H1 (cell line): ENCODE data around the gene C17orf50. TPM values are rescaled to one million over a fixed set of nuclear protein-coding genes. Genes with fewer than 3 reads are reported as not detected.

Experiments used
- CTCF ChIA-PET: fragments of 300-600 bp; sonication (Branson Sonifier 250); formaldehyde crosslinking; loops from one replicate; lab custom pipeline; 2021; ENCODE audit not compliant: partially characterized antibody; lab: Charles Lee
- POLR2A ChIA-PET: fragments of 300-600 bp; sonication (Branson Sonifier 250); formaldehyde crosslinking; loops from one replicate; lab custom pipeline; 2021; ENCODE audit warnings: inconsistent platforms; ENCODE audit not compliant: partially characterized antibody; lab: Charles Lee
- DNase-seq, 2 experiments: peaks; one replicate each; pipeline versions ENCODE4 v3.0.0 to v3.0.0-alpha.2; 2010 to 2022; ENCODE audit warnings: low spot score in 2 of 2, low read depth in 1 of 2, mixed read lengths in 1 of 2
- FAIRE-seq: peaks from 2 replicates; lab custom pipeline; 2011; peaks lifted over from hg19 to GRCh38; lab: Jason Lieb, UNC
- H2AFZ ChIP-seq: 2 replicates; pipeline ENCODE4 v1.8.1; 2012; ENCODE audit warnings: low read length, inconsistent platforms
- H2AK5ac ChIP-seq: 2 replicates; pipeline ENCODE4 v1.6.1; 2013; ENCODE audit warnings: low read depth, low read length
- H2BK120ac ChIP-seq: replicated peaks from 2 replicates; pipeline ENCODE3; 2013; ENCODE audit warnings: low read depth, low read length, inconsistent platforms
- H2BK12ac ChIP-seq: 2 replicates; pipeline ENCODE4 v1.6.1; 2013; ENCODE audit warnings: low read depth, low read length
- H2BK15ac ChIP-seq: 2 replicates; pipeline ENCODE4 v1.6.1; 2013; ENCODE audit warnings: low read length
- H2BK20ac ChIP-seq: 2 replicates; pipeline ENCODE4 v1.6.1; 2013; ENCODE audit warnings: low read length
- H2BK5ac ChIP-seq: 2 replicates; pipeline ENCODE4 v1.6.1; 2013; ENCODE audit warnings: low read depth, low read length
- H3K14ac ChIP-seq: 2 replicates; pipeline ENCODE4 v1.6.1; 2013; ENCODE audit warnings: inconsistent platforms; ENCODE audit not compliant: insufficient read length
- H3K18ac ChIP-seq: 2 replicates; pipeline ENCODE4 v1.6.1; 2013; ENCODE audit warnings: low read length; ENCODE audit errors: extremely low read depth
- H3K23ac ChIP-seq: 2 replicates; pipeline ENCODE4 v1.6.1; 2013; ENCODE audit warnings: inconsistent platforms; ENCODE audit not compliant: insufficient read length
- H3K23me2 ChIP-seq: 2 replicates; pipeline ENCODE4 v1.6.1; 2013; ENCODE audit warnings: low read depth, low read length
- H3K27ac ChIP-seq: 2 replicates; pipeline ENCODE4 v1.6.1; 2011; ENCODE audit warnings: low read depth, low read length, inconsistent platforms
- H3K27me3 ChIP-seq, 4 experiments: replicated peaks in 1 of 4; 1 replicate in 1 of 4; 2 replicates in 3 of 4; pipeline versions ENCODE4 v1.6.1 to v1.8.1; 2011 to 2013; ENCODE audit warnings: low read length in 3 of 4, mild to moderate bottlenecking in 3 of 4, inconsistent platforms in 2 of 4, mixed read lengths in 2 of 4, moderate library complexity in 1 of 4; ENCODE audit not compliant: control insufficient read depth in 3 of 4, insufficient read depth in 3 of 4; ENCODE audit errors: extremely low read depth in 1 of 4
- H3K36me3 ChIP-seq, 4 experiments: 2 replicates each; pipeline versions ENCODE4 v1.6.1 to v1.8.1; 2011 to 2013; ENCODE audit warnings: mild to moderate bottlenecking in 4 of 4, low read length in 3 of 4, moderate library complexity in 2 of 4, control low read depth in 1 of 4, inconsistent platforms in 1 of 4; ENCODE audit not compliant: insufficient read depth in 4 of 4, control insufficient read depth in 2 of 4
- H3K4ac ChIP-seq: replicated peaks from 2 replicates; pipeline ENCODE3; 2013; ENCODE audit warnings: low read length, low read depth, mixed read lengths, inconsistent platforms; ENCODE audit not compliant: insufficient read length
- H3K4me1 ChIP-seq, 4 experiments: replicated peaks in 1 of 4; 1 replicate in 1 of 4; 2 replicates in 3 of 4; pipeline versions ENCODE4 v1.6.1 to v1.8.1; 2011 to 2013; ENCODE audit warnings: low read length in 3 of 4, inconsistent platforms in 2 of 4, mixed read lengths in 1 of 4; ENCODE audit not compliant: insufficient read depth in 4 of 4, control insufficient read depth in 3 of 4
- H3K4me2 ChIP-seq, 2 experiments: 2 replicates each; pipeline versions ENCODE4 v1.6.1 to v1.8.1; 2011 to 2013; ENCODE audit warnings: low read depth in 2 of 2, low read length in 2 of 2, control low read depth in 1 of 2, inconsistent platforms in 1 of 2, mild to moderate bottlenecking in 1 of 2; ENCODE audit not compliant: insufficient read depth in 1 of 2
- H3K4me3 ChIP-seq, 4 experiments: fragments of 200-600, 300-600 bp in 1 of 4; sonication (generic), shearing (Covaris generic), sonication (Bioruptor Twin) in 1 of 4; 2 replicates each; pipeline versions ENCODE4 v1.5.1 to v1.8.1; 2011 to 2016; ENCODE audit warnings: low read length in 4 of 4, low read depth in 3 of 4, control low read depth in 2 of 4, inconsistent platforms in 2 of 4, mild to moderate bottlenecking in 2 of 4, mixed read lengths in 1 of 4, moderate library complexity in 1 of 4; ENCODE audit not compliant: insufficient read depth in 2 of 4; ENCODE audit errors: extremely low read depth in 1 of 4
- H3K56ac ChIP-seq: replicated peaks from 2 replicates; pipeline ENCODE3; 2013; ENCODE audit warnings: low read depth, mild to moderate bottlenecking, mixed read lengths, low read length, inconsistent platforms; ENCODE audit not compliant: insufficient read length
- H3K79me1 ChIP-seq: 2 replicates; pipeline ENCODE4 v1.6.1; 2013; ENCODE audit warnings: low read depth, low read length, control low read depth
- H3K79me2 ChIP-seq, 2 experiments: 2 replicates each; pipeline versions ENCODE4 v1.6.1 to v1.8.1; 2012 to 2013; ENCODE audit warnings: low read length in 2 of 2, mild to moderate bottlenecking in 2 of 2, inconsistent platforms in 1 of 2; ENCODE audit not compliant: insufficient read depth in 2 of 2, control insufficient read depth in 1 of 2
- H3K9ac ChIP-seq, 4 experiments: replicated peaks in 1 of 4; 1 replicate in 1 of 4; 2 replicates in 3 of 4; pipeline versions ENCODE4 v1.6.1 to v1.8.1; 2011 to 2013; ENCODE audit warnings: low read depth in 3 of 4, low read length in 3 of 4, control low read depth in 2 of 4, mild to moderate bottlenecking in 2 of 4, moderate library complexity in 2 of 4, inconsistent platforms in 1 of 4; ENCODE audit errors: extremely low read depth in 1 of 4
- H3K9me3 ChIP-seq, 2 experiments: 2 replicates each; pipeline versions ENCODE4 v1.6.1 to v1.8.1; 2012 to 2013; ENCODE audit warnings: mild to moderate bottlenecking in 2 of 2, moderate library complexity in 2 of 2, control low read depth in 1 of 2, inconsistent platforms in 1 of 2, low read depth in 1 of 2, low read length in 1 of 2, mixed read lengths in 1 of 2; ENCODE audit not compliant: insufficient read depth in 2 of 2
- H4K20me1 ChIP-seq, 2 experiments: replicated peaks in 1 of 2; 2 replicates each; pipeline versions ENCODE3 to v1.8.1; 2011 to 2013; ENCODE audit warnings: inconsistent platforms in 2 of 2, low read length in 2 of 2, mild to moderate bottlenecking in 1 of 2; ENCODE audit not compliant: insufficient read depth in 2 of 2, control insufficient read depth in 1 of 2
- H4K5ac ChIP-seq: 2 replicates; pipeline ENCODE4 v1.6.1; 2013; ENCODE audit warnings: low read length, low read depth, mixed read lengths, inconsistent platforms; ENCODE audit not compliant: insufficient read length
- H4K8ac ChIP-seq: 2 replicates; pipeline ENCODE4 v1.8.0; 2013; ENCODE audit warnings: mild to moderate bottlenecking, moderate library complexity, low read length, inconsistent platforms; ENCODE audit not compliant: insufficient read depth; ENCODE audit errors: extremely low read depth
- H4K91ac ChIP-seq: replicated peaks from 2 replicates; pipeline ENCODE3; 2013; ENCODE audit warnings: low read length, mixed read lengths, inconsistent platforms; ENCODE audit not compliant: insufficient read length
- TAF1 ChIP-seq: IDR thresholded peaks from 2 replicates; pipeline ENCODE4 v1.6.1; 2011; ENCODE audit warnings: mild to moderate bottlenecking, low read depth, low read length
- WGBS, 2 experiments: shearing (Covaris generic) in 1 of 2; methylation state at CpG; one replicate each; pipeline versions ENCODE4 v1.1.6 to v1.1.7; 2013 to 2015; ENCODE audit warnings: low lambda C conversion rate in 2 of 2, mixed read lengths in 2 of 2, inconsistent platforms in 1 of 2, low coverage in 1 of 2, missing lambda C conversion rate in 1 of 2; ENCODE audit not compliant: insufficient replicate concordance in 2 of 2, insufficient coverage in 1 of 2, insufficient read length in 1 of 2; ENCODE audit errors: extremely low coverage in 1 of 2, missing lambda C conversion rate in 1 of 2; 5-methylcytosine and 5-hydroxymethylcytosine counted together
- polyA plus RNA-seq, 7 experiments: library from polyadenylated mRNA; depleted of rRNA in 3 of 7; stranded (reverse) in 5 of 7; unstranded in 2 of 7; fragments of >200 nt in 5 of 7; fragments of 200-250 nt in 2 of 7; gene quantifications; 1 replicate in 5 of 7; 2 replicates in 1 of 7; 4 replicates in 1 of 7; pipeline versions ENCODE4 v1.2.1 to v1.2.3, GENCODE V29; 2011 to 2013; ENCODE audit warnings: missing spikeins in 2 of 7, mixed read lengths in 2 of 7
- total RNA-seq: library from RNA; stranded (reverse); fragmentation: NEBNext Ultra II Directional; extraction: Animal tissue kit (Norgen Biotek cat#: 25700); gene quantifications from 2 replicates; pipeline ENCODE4 v1.2.1, GENCODE V29; 2021
- TF ChIP-seq, protein P1 (sequence below), 3 experiments: IDR thresholded peaks; 1 replicate in 2 of 3; 2 replicates in 1 of 3; pipeline versions ENCODE4 v1.5.1 to v1.6.1; 2011; ENCODE audit warnings: low read length in 3 of 3, mild to moderate bottlenecking in 3 of 3, inconsistent platforms in 2 of 3, low read depth in 1 of 3, moderate library complexity in 1 of 3; ENCODE audit not compliant: insufficient read depth in 1 of 3; ENCODE audit errors: control extremely low read depth in 1 of 3

The C17orf50 gene
- total and polyA plus RNA-seq, 2 of the 8 experiments (the other 6 are each of a cell fraction or from before 2014, with no cell fraction given), result 0.12 TPM; not detected in 1

- CTCF ChIA-PET, result interaction anchor here (1.2 to 9.8 kb wide), 8 partner anchors 11 to 131 kb away, joined by 3 to 45 read pairs (median 10); no protein-coding TSS in a partner anchor
- no peak overlapping the region for H3K23ac ChIP-seq
- H2BK12ac ChIP-seq, result no peak overlapping the region
- no peak overlapping the region for H4K5ac ChIP-seq
- no peak overlapping the region for H3K56ac ChIP-seq
- H3K79me2 ChIP-seq, result no peaks in the 10 kb centered on the region
- H3K4me3 ChIP-seq, result no peak overlapping the region
- H2BK15ac ChIP-seq, result no peak overlapping the region
- H4K91ac ChIP-seq, result no peak overlapping the region
- no peak overlapping the region for H3K4me2 ChIP-seq
- no peak overlapping the region for H3K18ac ChIP-seq
- TF ChIP-seq, protein P1, sequence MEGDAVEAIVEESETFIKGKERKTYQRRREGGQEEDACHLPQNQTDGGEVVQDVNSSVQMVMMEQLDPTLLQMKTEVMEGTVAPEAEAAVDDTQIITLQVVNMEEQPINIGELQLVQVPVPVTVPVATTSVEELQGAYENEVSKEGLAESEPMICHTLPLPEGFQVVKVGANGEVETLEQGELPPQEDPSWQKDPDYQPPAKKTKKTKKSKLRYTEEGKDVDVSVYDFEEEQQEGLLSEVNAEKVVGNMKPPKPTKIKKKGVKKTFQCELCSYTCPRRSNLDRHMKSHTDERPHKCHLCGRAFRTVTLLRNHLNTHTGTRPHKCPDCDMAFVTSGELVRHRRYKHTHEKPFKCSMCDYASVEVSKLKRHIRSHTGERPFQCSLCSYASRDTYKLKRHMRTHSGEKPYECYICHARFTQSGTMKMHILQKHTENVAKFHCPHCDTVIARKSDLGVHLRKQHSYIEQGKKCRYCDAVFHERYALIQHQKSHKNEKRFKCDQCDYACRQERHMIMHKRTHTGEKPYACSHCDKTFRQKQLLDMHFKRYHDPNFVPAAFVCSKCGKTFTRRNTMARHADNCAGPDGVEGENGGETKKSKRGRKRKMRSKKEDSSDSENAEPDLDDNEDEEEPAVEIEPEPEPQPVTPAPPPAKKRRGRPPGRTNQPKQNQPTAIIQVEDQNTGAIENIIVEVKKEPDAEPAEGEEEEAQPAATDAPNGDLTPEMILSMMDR (IDR thresholded peaks at IDR 0.05; ENCODE audit: control extremely low read depth in 1 of 3, insufficient read depth in 1 of 3, low read depth in 1 of 3, low read length in 3 of 3), result peak in 1 of 3 experiments; percentile 4; a peak in 1 of 4 replicates
- no peak for TF ChIP-seq TAF1
- TF ChIP-seq, all 59 proteins: peak for 1
- DNase-seq, result no peak
- no peak overlapping the region for H3K27ac ChIP-seq
- H2AK5ac ChIP-seq, result no peak overlapping the region
- 0 out of 2 replicates have a peak, but pooled peaks cover 1% of the 10 kb centered on the region for H3K79me1 ChIP-seq
- POLR2A ChIA-PET, result interaction anchor here (1.0 to 1.1 kb wide), 2 partner anchors 12 to 21 kb away, joined by 3 to 4 read pairs; no protein-coding TSS in a partner anchor
- no peaks in the 10 kb centered on the region for H3K9me3 ChIP-seq
- H2BK5ac ChIP-seq, result no peak overlapping the region
- peaks cover 0 to 2% of the 10 kb centered on the region in 2 experiments for H4K20me1 ChIP-seq
- H3K4ac ChIP-seq, result no peak overlapping the region
- H2AFZ ChIP-seq, result no peak overlapping the region
- no peak overlapping the region for H3K9ac ChIP-seq
- no peak overlapping the region for H3K14ac ChIP-seq
- H3K36me3 ChIP-seq, result peaks cover 0 to 18% (median 10%) of the 10 kb centered on the region in 4 experiments; a peak in 7 of 8 replicates
- H3K23me2 ChIP-seq, result peaks cover 9% of the 10 kb centered on the region; the same call in 1 of the 2 replicates
- no peak overlapping the region for H2BK20ac ChIP-seq
- no peak overlapping the region for H2BK120ac ChIP-seq
- H3K4me1 ChIP-seq, result peaks cover 6 to 26% (median 8%) of the 10 kb centered on the region in 4 experiments; a peak in 6 of 7 replicates
- no peak for FAIRE-seq
- 86% methylated on average over 5 of the region's 5 CpGs; no CpG with 5 or more reads in 1 of the 2 experiments for WGBS, 2 experiments
- H4K8ac ChIP-seq, result no peak overlapping the region
- peaks cover 0 to 6% (median 4%) of the 10 kb centered on the region in 4 experiments; a peak in 4 of 7 replicates for H3K27me3 ChIP-seq
Observed at GRCh38 chr17:35727635-35728034, 33.1 kb upstream of the C17orf50 start.
